ENCODE results near the gene DPP9. TPM values are rescaled to one million over a fixed set of nuclear protein-coding genes. Genes with fewer than 3 reads are reported as not detected.

The DPP9 gene
- total RNA-seq, 2 donors from 2014 or later: 36.8 to 48.8 TPM

DNA sequence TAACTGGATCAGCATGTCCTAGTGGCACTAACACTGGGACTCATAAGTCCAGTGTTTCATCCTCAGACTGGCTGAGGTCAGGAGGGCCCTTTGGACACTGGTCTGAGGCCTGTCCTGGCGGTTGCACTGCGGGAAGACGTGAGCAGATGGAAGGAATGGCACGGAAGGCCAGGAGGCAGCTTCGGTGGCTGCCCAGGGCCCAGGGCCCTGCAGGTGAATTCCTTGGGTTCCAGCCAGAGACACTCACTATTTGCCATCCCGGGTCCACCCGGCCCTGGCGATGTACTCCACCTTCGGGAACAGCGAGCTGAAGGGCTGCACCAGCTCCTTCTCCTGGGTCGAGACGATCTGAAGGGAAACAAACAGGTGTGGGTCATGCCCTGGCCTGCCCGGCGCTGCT lies 26.3 kb downstream of the DPP9 start:
- Mint-ChIP-seq H3K4me3 (no peak overlapping the region), H3K27ac (peak overlapping the region; percentile 42), H3K9me3 (no peaks in the 10 kb centered on the region), H3K4me1 (no peaks in the 10 kb centered on the region), H3K27me3 (ENCODE audit: insufficient read depth) (no peaks in the 10 kb centered on the region), H3K36me3 (ENCODE audit: low read depth) (peaks cover 72% of the 10 kb centered on the region)
- Histone ChIP-seq H3K4me1 (ENCODE audit: control insufficient read depth, insufficient read depth, low read length) (no peaks in the 10 kb centered on the region), H3K27me3 (ENCODE audit: control insufficient read depth, insufficient read depth, low read length, poor library complexity, severe bottlenecking) (no peaks in the 10 kb centered on the region), H3K27ac (ENCODE audit: low read depth, low read length) (no peak overlapping the region), H3K9ac (ENCODE audit: extremely low read depth, low read length, poor library complexity, severe bottlenecking) (no peak overlapping the region), H3K9me3 (ENCODE audit: control insufficient read depth, low read length) (no peaks in the 10 kb centered on the region), H3K36me3 (ENCODE audit: control insufficient read depth, insufficient read depth, low read length) (peaks cover 62% of the 10 kb centered on the region), H3K4me3 (ENCODE audit: low read length) (no peak overlapping the region)
- TF ChIP-seq, protein P1, sequence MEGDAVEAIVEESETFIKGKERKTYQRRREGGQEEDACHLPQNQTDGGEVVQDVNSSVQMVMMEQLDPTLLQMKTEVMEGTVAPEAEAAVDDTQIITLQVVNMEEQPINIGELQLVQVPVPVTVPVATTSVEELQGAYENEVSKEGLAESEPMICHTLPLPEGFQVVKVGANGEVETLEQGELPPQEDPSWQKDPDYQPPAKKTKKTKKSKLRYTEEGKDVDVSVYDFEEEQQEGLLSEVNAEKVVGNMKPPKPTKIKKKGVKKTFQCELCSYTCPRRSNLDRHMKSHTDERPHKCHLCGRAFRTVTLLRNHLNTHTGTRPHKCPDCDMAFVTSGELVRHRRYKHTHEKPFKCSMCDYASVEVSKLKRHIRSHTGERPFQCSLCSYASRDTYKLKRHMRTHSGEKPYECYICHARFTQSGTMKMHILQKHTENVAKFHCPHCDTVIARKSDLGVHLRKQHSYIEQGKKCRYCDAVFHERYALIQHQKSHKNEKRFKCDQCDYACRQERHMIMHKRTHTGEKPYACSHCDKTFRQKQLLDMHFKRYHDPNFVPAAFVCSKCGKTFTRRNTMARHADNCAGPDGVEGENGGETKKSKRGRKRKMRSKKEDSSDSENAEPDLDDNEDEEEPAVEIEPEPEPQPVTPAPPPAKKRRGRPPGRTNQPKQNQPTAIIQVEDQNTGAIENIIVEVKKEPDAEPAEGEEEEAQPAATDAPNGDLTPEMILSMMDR (conservative IDR thresholded peaks at IDR 0.05): no peak
- no peak for DNase-seq
- WGBS, 2 experiments (ENCODE audit: insufficient coverage in 1 of 2, insufficient read length in 1 of 2): 89 to 98% methylated on average over 11 to 14 of the region's 14 CpGs

DNA sequence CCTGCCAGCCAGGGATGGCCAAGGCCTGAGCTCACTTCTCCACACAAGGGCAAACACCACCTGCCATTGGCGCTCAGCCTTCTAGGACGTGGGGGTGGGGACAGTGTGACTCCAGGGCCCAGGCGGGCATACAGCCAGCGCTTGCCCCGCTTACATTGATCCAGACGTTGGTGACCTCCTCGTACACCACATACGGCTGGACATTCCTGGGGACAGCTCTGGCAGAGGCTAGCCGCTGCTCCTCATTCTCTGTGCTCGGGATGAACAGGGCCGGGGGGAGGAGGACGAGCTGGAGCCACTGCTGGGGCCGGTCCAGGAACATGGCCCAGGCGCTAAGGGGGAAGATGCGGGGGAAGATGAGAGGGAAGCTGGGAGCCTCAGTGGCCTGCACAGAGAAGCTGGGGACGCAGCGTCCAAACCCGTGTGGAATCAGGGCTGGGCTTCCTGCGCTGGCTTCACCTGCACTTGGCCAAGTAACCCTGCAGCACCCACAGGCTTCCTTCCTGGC lies 28.4 kb downstream of the DPP9 start:
- DNase-seq: no peak
- H3K9me3 ChIP-seq (ENCODE audit: control insufficient read depth, low read length): no peaks in the 10 kb centered on the region
- TF ChIP-seq, protein P1 (conservative IDR thresholded peaks at IDR 0.05): no peak
- H3K36me3 ChIP-seq (ENCODE audit: control insufficient read depth, insufficient read depth, low read length): peaks cover 48% of the 10 kb centered on the region
- Mint-ChIP-seq H3K27me3 (ENCODE audit: insufficient read depth) (no peaks in the 10 kb centered on the region), H3K4me1 (no peaks in the 10 kb centered on the region), H3K27ac (no peak overlapping the region), H3K36me3 (ENCODE audit: low read depth) (peaks cover 63% of the 10 kb centered on the region), H3K4me3 (no peak overlapping the region), H3K9me3 (no peaks in the 10 kb centered on the region)
- H3K4me3 ChIP-seq (ENCODE audit: low read length): no peak overlapping the region
- no peaks in the 10 kb centered on the region for H3K4me1 ChIP-seq (ENCODE audit: control insufficient read depth, insufficient read depth, low read length)
- no peak overlapping the region for H3K9ac ChIP-seq (ENCODE audit: extremely low read depth, low read length, poor library complexity, severe bottlenecking)
- WGBS, 2 experiments (ENCODE audit: insufficient coverage in 1 of 2, insufficient read length in 1 of 2): 94 to 96% methylated on average over 14 to 19 of the region's 19 CpGs
- no peaks in the 10 kb centered on the region for H3K27me3 ChIP-seq (ENCODE audit: control insufficient read depth, insufficient read depth, low read length, poor library complexity, severe bottlenecking)
- no peak overlapping the region for H3K27ac ChIP-seq (ENCODE audit: low read depth, low read length)

DNA sequence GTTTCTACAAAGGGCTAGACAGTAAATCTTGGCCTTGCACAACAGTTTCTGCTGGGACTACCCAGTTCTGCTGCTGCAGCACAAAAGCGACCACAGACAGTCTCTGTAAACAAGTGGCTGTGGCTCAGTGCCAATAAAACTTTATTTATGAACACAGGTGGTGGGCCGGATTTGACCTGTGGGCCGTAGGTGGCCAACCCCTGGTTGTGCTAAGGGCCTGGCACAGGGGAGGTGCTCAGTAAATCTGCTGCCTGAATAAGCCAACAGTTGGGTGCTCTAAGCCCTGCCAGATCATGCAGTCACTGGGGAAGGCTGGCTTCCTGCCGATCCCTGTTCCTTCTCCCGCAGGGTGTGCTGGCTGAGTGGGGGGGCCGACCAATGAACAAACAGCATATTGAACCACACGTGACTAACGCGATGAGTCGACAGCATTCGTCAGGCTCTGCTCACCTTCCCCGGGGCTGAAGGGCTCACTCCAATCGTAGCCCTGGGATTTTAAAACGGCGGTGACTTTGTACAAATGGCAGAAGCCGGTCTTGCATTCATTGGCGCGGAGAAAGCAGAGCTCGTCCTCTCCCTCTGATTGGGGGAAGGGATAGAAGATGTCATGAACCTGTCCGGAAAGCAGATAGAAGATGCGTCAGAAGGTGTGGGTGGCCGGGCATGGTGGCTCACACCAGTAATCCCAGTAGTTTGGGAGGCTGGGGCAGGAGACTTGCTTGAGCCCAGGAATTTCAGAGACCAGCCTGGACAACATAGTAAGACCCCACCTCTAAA lies 29.2 kb downstream of the DPP9 start:
- H3K27me3 ChIP-seq (ENCODE audit: control insufficient read depth, insufficient read depth, low read length, poor library complexity, severe bottlenecking): no peaks in the 10 kb centered on the region
- H3K9ac ChIP-seq (ENCODE audit: extremely low read depth, low read length, poor library complexity, severe bottlenecking): no peak overlapping the region
- H3K9me3 ChIP-seq (ENCODE audit: control insufficient read depth, low read length): no peaks in the 10 kb centered on the region
- no peak for DNase-seq
- H3K36me3 Mint-ChIP-seq (ENCODE audit: low read depth): peaks cover 63% of the 10 kb centered on the region
- no peaks in the 10 kb centered on the region for H3K9me3 Mint-ChIP-seq
- no peak overlapping the region for H3K4me3 ChIP-seq (ENCODE audit: low read length)
- H3K27me3 Mint-ChIP-seq (ENCODE audit: insufficient read depth): no peaks in the 10 kb centered on the region
- H3K27ac Mint-ChIP-seq: peak overlapping the region; percentile 58
- H3K4me1 ChIP-seq (ENCODE audit: control insufficient read depth, insufficient read depth, low read length): no peaks in the 10 kb centered on the region
- TF ChIP-seq, protein P1 (conservative IDR thresholded peaks at IDR 0.05): no peak
- H3K36me3 ChIP-seq (ENCODE audit: control insufficient read depth, insufficient read depth, low read length): peaks cover 48% of the 10 kb centered on the region
- H3K27ac ChIP-seq (ENCODE audit: low read depth, low read length): no peak overlapping the region
- 93 to 97% methylated on average over 12 to 22 of the region's 22 CpGs for WGBS, 2 experiments (ENCODE audit: insufficient coverage in 1 of 2, insufficient read length in 1 of 2)
- no peak overlapping the region for H3K4me3 Mint-ChIP-seq
- no peaks in the 10 kb centered on the region for H3K4me1 Mint-ChIP-seq
